ENCODE results near the gene HYAL2. TPM values are rescaled to one million over a fixed set of nuclear protein-coding genes. Genes with fewer than 3 reads are reported as not detected.
"Not testable (repeated sequence)": the region's sequence is repeated elsewhere in the genome, so short reads cannot be mapped to it uniquely, and the experiment has no call there.

HYAL2 gene
- total RNA-seq, 1 donor from 2014 or later = 4.2 TPM

DNA sequence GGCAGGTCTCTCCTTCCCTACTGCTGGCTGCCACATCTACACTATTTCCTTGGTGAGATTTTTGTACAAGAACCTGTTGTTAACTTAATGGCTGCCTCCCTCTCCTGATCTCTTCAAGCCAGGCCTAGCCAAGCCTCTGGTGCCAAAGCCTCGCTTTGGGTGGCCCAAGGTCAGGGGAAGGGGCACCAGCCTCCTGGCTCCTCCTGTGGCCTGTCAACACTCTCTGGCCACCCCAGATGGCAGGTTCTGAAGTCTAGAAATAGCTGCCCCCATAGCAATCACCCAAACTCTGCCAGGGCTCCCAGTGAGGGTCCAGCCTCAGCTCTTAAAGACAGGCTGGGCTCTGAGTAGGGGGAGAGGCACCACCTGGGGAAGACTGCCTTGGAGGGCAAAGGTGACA lies 35.3 kb downstream of the HYAL2 start:
- ChIA-PET POLR2A (interaction anchor here (1.0 kb wide), 1 partner anchor 50 kb away, joined by 4 read pairs; no protein-coding TSS in a partner anchor), CTCF (no interaction called here)
- Mint-ChIP-seq H3K36me3 (ENCODE audit: low read depth) (peaks cover 47% of the 10 kb centered on the region), H3K4me1 (peaks cover 8% of the 10 kb centered on the region), H3K4me3 (no peak overlapping the region), H3K27ac (no peak overlapping the region), H3K27me3 (no peaks in the 10 kb centered on the region), H3K9me3 (no peaks in the 10 kb centered on the region)
- TF ChIP-seq, protein P1, sequence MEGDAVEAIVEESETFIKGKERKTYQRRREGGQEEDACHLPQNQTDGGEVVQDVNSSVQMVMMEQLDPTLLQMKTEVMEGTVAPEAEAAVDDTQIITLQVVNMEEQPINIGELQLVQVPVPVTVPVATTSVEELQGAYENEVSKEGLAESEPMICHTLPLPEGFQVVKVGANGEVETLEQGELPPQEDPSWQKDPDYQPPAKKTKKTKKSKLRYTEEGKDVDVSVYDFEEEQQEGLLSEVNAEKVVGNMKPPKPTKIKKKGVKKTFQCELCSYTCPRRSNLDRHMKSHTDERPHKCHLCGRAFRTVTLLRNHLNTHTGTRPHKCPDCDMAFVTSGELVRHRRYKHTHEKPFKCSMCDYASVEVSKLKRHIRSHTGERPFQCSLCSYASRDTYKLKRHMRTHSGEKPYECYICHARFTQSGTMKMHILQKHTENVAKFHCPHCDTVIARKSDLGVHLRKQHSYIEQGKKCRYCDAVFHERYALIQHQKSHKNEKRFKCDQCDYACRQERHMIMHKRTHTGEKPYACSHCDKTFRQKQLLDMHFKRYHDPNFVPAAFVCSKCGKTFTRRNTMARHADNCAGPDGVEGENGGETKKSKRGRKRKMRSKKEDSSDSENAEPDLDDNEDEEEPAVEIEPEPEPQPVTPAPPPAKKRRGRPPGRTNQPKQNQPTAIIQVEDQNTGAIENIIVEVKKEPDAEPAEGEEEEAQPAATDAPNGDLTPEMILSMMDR (IDR thresholded peaks at IDR 0.05) = no peak
- no peak for ATAC-seq (ENCODE audit: low read depth)
- intact Hi-C loops (cut with micrococcal nuclease) = no loop called here
- no peak for DNase-seq

DNA sequence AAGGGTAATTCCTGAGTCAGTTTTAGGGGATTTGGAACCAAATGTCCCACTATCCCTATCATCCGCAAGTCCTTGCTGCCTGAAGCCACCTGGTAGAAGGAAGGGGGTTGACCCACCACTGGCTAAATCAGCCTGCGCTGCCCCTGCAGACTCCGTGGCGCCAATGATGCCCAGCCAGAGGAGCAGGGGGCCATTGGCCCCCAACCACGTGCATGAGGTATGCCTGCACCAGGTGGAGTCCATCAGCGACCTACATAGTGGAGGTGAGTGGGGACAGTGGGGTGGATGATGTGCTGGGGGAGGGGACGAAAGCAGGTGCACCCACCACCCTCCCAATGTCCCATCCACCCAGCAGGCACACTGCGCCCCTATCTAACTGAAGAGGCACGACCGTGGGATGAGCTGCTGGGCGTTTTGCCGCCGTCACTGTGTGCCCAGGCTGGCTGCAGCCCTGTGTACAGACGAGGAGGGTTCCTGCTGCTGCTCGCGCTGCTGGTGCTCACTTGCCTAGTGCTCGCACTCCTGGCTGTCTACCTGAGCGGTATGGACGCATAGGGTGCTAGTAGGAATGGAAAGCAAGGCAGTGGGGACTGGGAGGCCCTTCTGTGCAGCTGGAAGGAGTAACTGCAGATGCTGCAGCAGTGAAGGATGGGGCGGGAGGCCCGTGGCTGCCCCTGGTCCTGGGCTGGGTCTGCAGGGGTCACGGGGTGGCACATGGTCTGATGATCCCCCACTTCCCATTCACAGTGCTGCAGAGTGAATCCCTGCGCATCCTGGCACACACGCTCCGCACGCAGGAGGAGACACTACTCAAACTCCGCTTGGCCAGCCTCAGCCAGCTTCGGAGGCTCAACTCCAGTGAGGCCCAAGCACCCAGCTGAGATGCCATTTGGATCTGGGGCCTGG lies 36.0 kb downstream of the HYAL2 start:
- peaks cover 46% of the 10 kb centered on the region for H3K36me3 Mint-ChIP-seq (ENCODE audit: low read depth)
- POLR2A ChIA-PET = no interaction called here
- H3K4me3 Mint-ChIP-seq = no peak overlapping the region
- ATAC-seq (ENCODE audit: low read depth) = no peak
- intact Hi-C loops (cut with micrococcal nuclease) = no loop called here
- H3K4me1 Mint-ChIP-seq = peaks cover 6% of the 10 kb centered on the region
- no peak for DNase-seq
- H3K27ac Mint-ChIP-seq = no peak overlapping the region
- TF ChIP-seq, protein P1 (IDR thresholded peaks at IDR 0.05) = no peak
- no peaks in the 10 kb centered on the region for H3K9me3 Mint-ChIP-seq
- CTCF ChIA-PET = no interaction called here
- H3K27me3 Mint-ChIP-seq = no peaks in the 10 kb centered on the region

DNA sequence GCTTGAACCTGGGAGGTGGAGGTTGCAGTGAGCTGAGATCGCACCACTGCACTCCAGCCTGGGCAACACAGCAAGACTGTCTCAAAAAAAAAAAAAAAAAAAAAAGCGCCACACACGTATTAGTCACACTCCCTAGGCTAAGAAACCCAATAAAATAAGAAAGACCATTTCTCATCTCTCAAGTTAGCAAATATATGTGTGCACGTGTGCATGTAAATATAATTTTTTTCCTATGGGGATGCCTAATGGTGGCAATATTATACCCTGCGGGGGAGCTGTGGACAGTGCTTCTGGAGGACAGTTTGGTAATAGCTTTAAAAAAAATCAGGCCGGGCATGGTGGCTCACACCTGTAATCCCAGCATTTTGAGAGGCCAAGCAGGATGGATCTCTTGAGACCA lies 38.4 kb downstream of the HYAL2 start:
- DNase-seq; H3K27ac Mint-ChIP-seq; H3K27me3 Mint-ChIP-seq; H3K4me1 Mint-ChIP-seq; ATAC-seq (ENCODE audit: low read depth); CTCF ChIA-PET; intact Hi-C loops (cut with micrococcal nuclease); H3K4me3 Mint-ChIP-seq; POLR2A ChIA-PET; H3K9me3 Mint-ChIP-seq: not testable (repeated sequence)
- H3K36me3 Mint-ChIP-seq (ENCODE audit: low read depth) = peaks cover 30% of the 10 kb centered on the region

DNA sequence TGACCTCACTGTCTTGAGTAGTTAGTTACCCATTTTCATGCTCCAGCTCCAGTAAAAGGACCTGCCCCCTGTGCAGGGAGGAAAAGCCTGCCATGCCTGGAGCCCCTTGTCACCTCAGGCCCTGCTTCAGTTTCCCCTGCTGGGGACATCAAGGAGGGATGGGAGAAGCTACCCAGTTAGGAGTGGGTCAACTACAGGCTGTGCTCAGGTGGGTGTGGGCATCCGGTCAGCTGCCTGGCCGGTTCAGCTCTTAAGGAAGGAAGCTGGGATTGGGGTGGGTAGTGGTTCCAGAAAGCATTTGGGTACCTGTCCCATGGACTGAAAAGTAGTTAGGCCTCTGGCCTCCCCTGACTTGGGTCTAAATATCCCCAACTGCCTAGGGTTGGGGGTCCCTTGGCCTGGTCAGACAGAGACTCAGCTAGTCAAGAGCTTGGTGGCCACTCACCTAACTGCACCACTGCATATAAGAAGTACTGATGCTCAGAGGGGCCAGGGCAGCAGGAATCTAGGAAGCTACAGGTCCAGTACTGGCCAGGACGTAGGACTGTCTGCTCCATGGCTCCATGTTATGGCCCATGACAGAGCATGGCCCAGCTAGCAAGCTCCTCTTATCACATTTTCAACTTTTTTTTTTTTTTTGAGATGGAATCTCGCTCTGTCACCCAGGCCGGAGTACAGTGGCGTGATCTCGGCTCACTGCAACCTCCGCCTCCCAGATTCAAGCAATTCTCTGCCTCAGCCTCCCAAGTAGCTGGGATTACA lies 43.1 kb downstream of the HYAL2 start:
- TF ChIP-seq, protein P1 (IDR thresholded peaks at IDR 0.05) = no peak
- ATAC-seq (ENCODE audit: low read depth) (no peak), DNase-seq (no peak)
- intact Hi-C loops (cut with micrococcal nuclease) = no loop called here
- ChIA-PET CTCF (interaction anchor here (0.7 to 1.4 kb wide), 3 partner anchors 12 to 84 kb away, joined by 3 read pairs; no protein-coding TSS in a partner anchor), POLR2A (interaction anchor here (0.7 to 1.6 kb wide), 2 partner anchors 13 to 42 kb away, joined by 4 to 7 read pairs; partner anchors contain the start of gene IFRD2)
- H3K4me3 Mint-ChIP-seq = no peak overlapping the region
- H3K4me1 Mint-ChIP-seq = peaks cover 13% of the 10 kb centered on the region
- no peak overlapping the region for H3K27ac Mint-ChIP-seq
- peaks cover 19% of the 10 kb centered on the region for H3K27me3 Mint-ChIP-seq
- no peaks in the 10 kb centered on the region for H3K36me3 Mint-ChIP-seq (ENCODE audit: low read depth)
- no peaks in the 10 kb centered on the region for H3K9me3 Mint-ChIP-seq

DNA sequence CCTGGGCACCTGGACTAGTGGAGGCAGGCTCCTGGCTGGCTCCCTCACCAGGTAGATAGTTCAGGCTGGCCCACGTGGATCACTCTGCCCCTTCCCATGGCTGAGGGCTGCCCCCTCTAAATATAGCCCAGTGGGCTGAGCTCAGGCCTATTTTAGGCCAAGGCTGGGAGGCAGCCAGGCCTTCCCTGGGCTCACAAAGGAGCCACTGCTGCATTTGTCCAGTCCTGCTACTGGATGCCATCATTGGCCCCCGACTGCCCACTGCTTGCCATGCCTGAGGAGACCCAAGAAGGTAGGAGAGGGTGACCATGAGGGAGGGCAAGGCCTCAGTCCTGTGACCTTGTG lies 43.7 kb downstream of the HYAL2 start, which contains the start of gene LSMEM2:
TSS of gene LSMEM2 (plus strand) at position 208 of the 345 bp plus-strand sequence. CDS start at position 235, 27 bp downstream.
- intact Hi-C loops (cut with micrococcal nuclease) = no loop called here
- DNase-seq (no peak), ATAC-seq (ENCODE audit: low read depth) (no peak)
- ChIA-PET POLR2A (no interaction called here), CTCF (interaction anchor here (1.4 kb wide), 1 partner anchor 84 kb away, joined by 3 read pairs; no protein-coding TSS in a partner anchor)
- Mint-ChIP-seq H3K36me3 (ENCODE audit: low read depth) (no peaks in the 10 kb centered on the region), H3K4me1 (peaks cover 18% of the 10 kb centered on the region), H3K27me3 (peaks cover 24% of the 10 kb centered on the region), H3K4me3 (no peak within 1 kb of the TSS), H3K9me3 (no peaks in the 10 kb centered on the region), H3K27ac (no peak within 1 kb of the TSS)
- TF ChIP-seq, protein P1 (IDR thresholded peaks at IDR 0.05) = no peak
